GM19467 (cell line): ENCODE results near the gene ZNF625.
"Not testable (repeated sequence)": the region's sequence is repeated elsewhere in the genome, so short reads cannot be mapped to it uniquely, and the experiment has no call there.

Experiments used
- ATAC-seq: cut with Tn5 transposase; IDR thresholded peaks from one replicate; pipeline ENCODE4 v1.9.1; 2021; ENCODE audit warnings: mild to moderate bottlenecking, moderate library complexity; ENCODE audit not compliant: unreplicated experiment

The ZNF625 gene

DNA sequence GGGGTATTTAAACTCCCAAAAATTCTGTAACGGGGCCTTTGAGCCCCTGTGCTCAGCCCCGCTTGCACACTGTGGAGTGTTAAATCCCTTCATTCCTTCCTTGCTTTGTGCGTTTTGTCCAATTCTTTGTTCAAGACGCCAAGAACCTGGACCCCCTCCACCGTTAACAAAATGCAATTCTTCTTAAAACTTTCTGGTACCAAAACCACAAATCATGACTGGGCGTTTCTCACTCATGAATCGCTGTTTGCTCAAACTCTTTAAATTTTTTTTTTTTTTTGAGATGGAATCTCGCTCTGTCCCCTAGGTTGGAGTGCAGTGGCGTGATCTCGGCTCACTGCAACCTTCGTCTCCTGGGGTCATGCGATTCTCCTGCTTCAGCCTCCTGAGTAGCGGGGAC lies 17.3 kb downstream of the ZNF625 start:
- ATAC-seq: no peak

DNA sequence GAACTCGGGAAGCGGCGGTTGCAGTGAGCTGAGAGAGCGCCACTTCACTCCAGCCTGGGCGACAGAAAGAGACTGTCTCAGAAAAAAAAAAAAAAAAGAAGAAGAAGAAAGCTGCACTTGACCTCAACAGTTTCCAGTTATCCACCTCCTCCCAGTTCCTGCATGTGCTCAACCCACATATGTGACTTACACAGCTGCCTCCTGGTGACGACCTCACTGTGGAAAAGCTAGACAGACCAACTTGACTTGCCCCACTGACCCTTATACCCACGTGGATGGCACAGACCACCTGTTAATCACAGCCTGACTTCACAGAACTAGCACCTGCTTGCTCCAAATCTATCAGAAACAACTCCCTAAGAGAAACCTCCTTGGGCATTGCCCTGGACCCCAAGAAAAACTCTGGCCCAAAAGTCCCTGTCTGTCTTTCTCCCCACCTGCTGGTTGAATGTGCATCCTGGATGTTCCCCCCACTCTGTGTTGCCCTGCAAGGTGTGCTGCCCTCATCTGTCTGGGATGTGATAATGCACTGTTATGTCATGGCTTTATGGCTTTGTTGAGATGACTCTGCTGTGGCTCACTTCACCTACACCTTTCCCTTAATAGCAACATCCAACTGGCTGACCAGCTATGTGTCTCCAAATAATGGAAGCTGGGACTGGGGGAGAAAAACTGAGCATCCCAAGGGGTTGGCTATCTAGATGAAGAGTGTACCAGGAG lies 19.2 kb downstream of the ZNF625 start:
- no peak for ATAC-seq

DNA sequence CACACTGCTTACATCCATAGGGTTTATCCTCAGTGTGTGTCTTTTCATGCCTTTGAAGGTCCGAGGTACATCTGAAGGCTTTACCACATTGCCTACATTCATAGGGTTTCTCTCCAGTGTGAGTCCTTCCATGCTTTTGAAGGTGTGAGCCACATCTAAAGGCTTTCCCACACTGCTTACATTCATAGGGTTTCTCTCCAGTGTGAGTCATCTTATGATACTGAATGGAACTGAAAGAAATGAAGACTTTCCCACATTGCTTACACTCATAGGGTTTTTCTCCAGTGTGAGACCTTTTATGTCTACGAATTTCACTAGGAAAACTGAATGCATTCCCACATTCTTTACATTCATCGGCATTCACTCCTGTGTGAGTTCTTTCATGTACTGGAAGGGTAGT lies 23.5 kb downstream of the ZNF625 start:
- no peak for ATAC-seq

DNA sequence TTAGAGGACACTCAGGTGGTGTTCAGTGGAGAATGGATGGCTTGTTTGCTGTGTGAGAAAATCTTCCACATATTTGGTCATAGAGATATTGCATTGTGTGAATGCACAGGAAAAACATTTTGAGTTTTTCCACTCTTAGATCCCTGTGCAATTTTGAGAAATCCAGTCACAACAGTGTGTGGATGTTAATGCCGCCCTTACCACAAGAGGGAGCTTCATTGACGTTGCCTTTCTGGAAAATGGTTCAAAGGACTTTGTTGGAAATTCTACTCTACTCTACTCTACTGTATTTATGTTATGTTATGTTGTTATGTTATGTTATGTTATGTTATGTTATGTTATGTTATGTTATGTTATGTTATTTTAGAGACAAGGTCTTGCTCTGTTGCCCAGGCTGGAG lies 29.8 kb downstream of the ZNF625 start:
- ATAC-seq: no peak

DNA sequence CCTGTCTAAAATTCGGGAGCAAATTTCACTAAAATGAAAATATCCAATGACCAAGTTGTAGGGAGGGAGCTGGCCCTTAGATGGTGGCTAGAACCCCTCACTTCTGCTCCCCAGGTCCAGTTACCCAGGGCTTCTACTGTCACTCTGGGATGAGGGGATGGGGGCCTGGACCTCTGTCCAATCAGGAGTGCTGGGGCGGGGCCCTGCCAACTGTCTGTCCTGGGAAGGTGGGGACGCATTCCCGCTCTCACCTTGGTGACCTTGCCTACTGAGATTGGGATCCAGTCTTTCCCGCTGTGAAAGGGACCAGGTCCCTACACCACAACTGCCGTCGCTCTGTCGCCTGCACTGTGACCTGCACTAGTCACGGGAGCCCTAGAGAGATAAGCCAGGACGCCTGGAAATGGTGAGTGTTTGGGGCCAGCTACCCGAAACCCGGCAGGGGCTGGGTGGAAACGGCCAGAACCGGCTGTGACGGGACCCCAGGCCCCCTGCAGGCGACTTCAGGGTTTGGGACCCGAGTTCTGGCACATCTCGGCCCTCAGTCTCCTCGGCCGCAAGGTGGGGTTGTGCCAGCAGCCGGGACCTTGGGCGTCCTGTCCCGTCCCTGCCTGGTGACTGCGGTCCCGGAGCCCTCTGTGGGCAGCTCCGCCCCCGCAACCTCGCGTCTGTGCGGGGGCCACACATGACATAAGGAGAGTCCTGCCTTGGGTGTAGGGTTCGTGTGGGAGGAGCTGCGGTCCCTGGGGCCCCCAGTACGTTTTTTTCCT lies 39.1 kb downstream of the ZNF625 start:
- no peak for ATAC-seq

DNA sequence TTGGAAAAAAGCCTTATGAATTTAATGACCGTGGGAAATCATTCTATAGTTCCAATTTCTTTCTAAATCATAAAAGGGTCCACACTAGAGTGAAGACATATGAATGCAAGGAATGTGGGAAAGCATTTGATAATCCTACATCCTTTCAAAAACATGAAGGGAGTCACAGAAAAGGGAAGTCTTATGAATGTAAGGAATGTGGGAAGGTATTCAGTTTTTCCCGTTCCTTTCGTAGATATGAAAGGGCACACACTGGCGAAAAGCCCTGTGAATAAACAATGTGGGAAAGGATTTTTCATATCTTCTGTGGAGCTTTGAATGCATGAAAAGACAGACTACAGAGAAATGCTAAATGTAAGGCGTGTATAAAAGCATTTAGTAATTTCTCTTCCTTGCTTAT lies 43.4 kb downstream of the ZNF625 start:
- ATAC-seq: no peak

DNA sequence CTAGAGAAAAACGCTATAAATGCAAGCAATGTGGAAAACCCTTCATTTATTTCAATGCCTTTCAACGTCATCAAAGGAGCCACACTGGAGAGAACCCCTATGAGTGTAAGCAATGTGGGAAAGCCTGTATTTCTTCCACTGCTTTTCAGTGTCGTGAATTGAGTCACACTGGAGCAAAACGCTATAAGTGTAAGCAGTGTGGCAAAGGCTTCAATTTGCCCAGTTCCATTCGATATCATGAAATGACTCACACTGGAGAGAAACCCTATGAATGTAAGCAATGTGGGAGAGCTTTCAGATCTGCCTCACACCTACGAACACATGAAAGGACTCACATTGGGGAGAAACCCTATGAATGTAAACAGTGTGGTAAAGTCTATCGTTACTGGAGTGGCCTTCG lies 43.8 kb downstream of the ZNF625 start:
- ATAC-seq: no peak

DNA sequence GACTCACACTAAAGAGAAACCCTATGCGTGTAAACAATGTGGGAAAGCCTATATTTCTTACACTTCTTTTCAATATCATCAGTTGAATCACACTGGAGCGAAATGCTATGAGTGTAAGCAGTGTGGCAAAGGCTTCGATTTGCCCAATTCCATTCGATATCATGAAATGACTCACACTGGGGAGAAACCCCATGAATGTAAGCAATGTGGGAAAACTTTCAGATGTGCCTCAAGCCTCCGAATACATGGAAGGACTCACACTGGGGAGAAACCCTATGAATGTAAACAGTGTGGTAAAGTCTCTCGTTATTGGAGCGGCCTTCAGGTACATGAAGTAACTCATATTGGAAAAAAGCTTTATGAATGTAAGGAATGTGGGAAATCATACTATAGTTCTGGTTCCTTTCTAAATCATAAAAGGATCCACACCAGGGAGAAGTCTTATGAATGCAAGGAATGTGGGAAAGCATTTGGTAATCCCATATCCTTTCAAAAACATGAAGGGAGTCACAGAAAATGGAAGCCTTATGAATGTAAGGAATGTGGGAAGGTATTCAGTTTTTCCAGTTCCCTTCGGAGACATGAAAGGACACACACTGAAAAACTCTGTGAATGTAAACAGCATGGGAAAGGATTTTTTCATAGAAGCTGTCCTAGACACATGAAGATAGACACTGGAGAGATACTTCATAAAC lies 44.4 kb downstream of the ZNF625 start:
- ATAC-seq: no peak

DNA sequence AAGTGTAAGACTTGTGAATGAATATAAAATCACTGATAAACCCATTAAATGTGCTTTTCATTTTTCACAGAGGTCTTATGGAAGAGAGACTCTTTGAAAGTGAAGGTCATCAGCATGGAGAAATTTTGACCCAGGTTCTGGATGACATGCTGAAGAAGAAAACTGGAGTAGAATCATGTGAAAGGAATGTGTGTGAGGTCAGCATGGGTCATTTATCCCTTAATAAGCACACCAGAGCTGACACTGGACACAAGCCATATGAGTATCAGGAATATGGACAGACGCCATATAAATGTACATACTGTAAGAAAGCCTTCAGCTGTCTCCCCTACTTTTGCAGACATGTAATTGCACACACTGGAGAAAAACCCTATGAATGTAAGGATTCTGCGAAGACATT lies 45.4 kb downstream of the ZNF625 start:
- no peak for ATAC-seq

DNA sequence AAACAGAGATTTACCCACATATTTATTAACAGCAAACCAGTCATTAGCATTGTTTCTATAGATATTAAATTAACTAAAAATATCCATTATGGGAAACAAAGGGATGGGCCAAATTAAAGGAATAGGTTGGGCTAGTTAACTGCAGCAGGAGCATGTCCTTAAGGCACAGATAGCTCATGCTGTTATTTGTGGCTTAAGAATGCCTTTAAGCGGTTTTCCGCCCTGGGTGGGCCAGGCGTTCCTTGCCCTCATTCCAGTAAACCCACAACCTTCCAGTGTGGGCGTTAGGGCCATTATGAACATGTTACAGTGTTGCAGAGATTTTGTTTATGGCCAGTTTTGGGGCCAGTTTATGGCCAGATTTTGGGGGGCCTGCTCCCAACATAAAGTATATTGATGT lies 52.6 kb downstream of the ZNF625 start:
- ATAC-seq: not testable (repeated sequence)

DNA sequence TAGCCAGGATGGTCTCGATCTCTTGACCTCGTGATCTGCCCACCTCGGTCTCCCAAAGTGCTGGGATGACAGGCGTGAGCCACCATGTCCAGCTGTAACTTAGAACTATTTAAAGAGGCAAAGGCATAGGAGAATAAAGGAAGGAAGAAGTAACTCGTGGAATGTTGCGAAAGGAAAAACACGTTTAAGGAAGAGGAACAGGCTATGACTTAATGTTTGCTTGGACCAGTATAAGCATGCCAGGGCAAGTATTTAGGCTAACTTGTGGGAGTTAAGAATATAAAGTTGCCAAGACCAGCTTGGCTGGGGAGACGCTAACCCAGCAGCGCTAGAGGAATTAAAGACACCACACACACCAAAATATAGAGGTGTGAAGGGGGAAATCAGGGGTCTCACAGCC lies 58.5 kb downstream of the ZNF625 start:
- ATAC-seq: no peak

DNA sequence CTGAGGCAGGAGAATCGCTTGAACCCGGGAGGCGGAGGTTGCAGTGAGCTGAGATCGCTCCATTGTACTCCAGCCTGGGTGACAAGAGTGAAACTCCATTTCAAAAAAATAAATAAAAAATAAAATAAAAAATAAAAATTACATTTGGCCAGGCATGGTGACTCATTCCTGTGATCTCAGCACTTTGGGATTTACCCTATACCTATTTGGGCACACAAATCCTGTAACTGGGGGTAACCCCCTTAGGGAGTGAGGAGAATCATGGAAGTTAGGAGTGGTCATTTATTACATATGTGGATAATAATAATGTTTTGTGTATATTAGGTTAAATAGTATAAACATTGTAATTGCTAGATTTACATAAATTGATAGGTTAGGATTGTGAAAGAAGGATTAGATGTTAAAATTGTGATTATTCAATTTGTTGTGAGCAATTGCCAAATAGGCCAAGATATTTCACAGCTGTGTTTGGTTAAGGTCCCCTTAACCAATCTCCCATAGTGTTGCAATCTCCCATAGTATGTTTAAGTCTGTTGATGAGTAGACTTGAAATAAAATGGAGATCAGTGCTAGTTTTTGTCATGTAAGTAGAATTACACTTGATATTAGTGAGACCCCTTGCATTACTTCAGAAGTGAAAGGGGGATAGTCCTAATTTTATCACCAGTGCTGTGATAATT lies 61.3 kb downstream of the ZNF625 start:
- ATAC-seq: no peak
